ENCODE measurements around the gene MRPS14.

The MRPS14 gene

GRCh38 chr1:174988986-174989385 lies 34.2 kb downstream of the MRPS14 start:
- DNase-seq: no peak

- DNase-seq: no peak
These were observed 34.7 kb downstream of the MRPS14 start for GRCh38 chr1:174988539-174988938.

GRCh38 chr1:174984952-174985351 lies 38.3 kb downstream of the MRPS14 start:
- DNase-seq: no peak

- no peak for DNase-seq
These were observed 40.1 kb downstream of the MRPS14 start for GRCh38 chr1:174982971-174983689.

GRCh38 chr1:174976436-174977108 lies 46.7 kb downstream of the MRPS14 start:
- no peak for DNase-seq

- no peak for DNase-seq
These were observed 47.5 kb downstream of the MRPS14 start for GRCh38 chr1:174975764-174976163.

GRCh38 chr1:174974711-174975119 lies 48.5 kb downstream of the MRPS14 start:
- no peak for DNase-seq

- DNase-seq: no peak
These were observed 51.3 kb downstream of the MRPS14 start for GRCh38 chr1:174971902-174972301.

GRCh38 chr1:174971466-174971865 lies 51.8 kb downstream of the MRPS14 start:
- no peak for DNase-seq

GRCh38 chr1:174969977-174970376 lies 53.2 kb downstream of the MRPS14 start:
- DNase-seq: no peak

GRCh38 chr1:174968750-174969244 lies 54.4 kb downstream of the MRPS14 start:
- no peak for DNase-seq

- DNase-seq: no peak
These were observed 55.1 kb downstream of the MRPS14 start for GRCh38 chr1:174967845-174968705.

- DNase-seq: no peak
These were observed 57.1 kb downstream of the MRPS14 start for GRCh38 chr1:174966008-174966572.

GRCh38 chr1:174965362-174966007 lies 57.7 kb downstream of the MRPS14 start:
- no peak for DNase-seq

- DNase-seq: no peak
These were observed 58.3 kb downstream of the MRPS14 start for GRCh38 chr1:174964972-174965361.

- DNase-seq: no peak
These were observed 58.8 kb downstream of the MRPS14 start for GRCh38 chr1:174964261-174964971.

- no peak for DNase-seq
These were observed 59.6 kb downstream of the MRPS14 start for GRCh38 chr1:174963529-174964125.
